Breast epithelium (tissue), 4 donors: ENCODE results near the gene PLS1. TPM values are rescaled to one million over a fixed set of nuclear protein-coding genes. Genes with fewer than 3 reads are reported as not detected.

Experiments used
- DNase-seq, 2 donors: peaks; one replicate each; pipeline ENCODE4 v3.0.0-alpha.2; 2019; ENCODE audit warnings: low spot score in 2 of 2
- H3K27ac ChIP-seq, 2 donors: fragments of 200-600 bp; sonication (generic) in 1 of 2; one replicate each; pipeline ENCODE4 v1.5.1; 2016 to 2019; ENCODE audit warnings: mild to moderate bottlenecking in 1 of 2
- H3K27me3 ChIP-seq, 2 donors: fragments of 200-600 bp; sonication (generic) in 1 of 2; one replicate each; pipeline versions ENCODE4 v1.5.1 to v1.6.0; 2017 to 2019; ENCODE audit warnings: control low read depth in 1 of 2, mild to moderate bottlenecking in 1 of 2
- H3K36me3 ChIP-seq: fragments of 200-600 bp; one replicate; pipeline ENCODE4 v1.5.1; 2019
- H3K4me1 ChIP-seq, 2 donors: fragments of 200-600 bp; sonication (generic); one replicate each; pipeline ENCODE4 v1.5.1; 2016 to 2019; ENCODE audit warnings: control low read depth in 1 of 2
- H3K4me3 ChIP-seq, 3 donors: fragments of 200-600 bp; sonication (generic); 1 replicate in 2 of 3; 2 replicates in 1 of 3; pipeline ENCODE4 v1.5.1; 2016 to 2019; ENCODE audit warnings: mild to moderate bottlenecking in 3 of 3, moderate library complexity in 2 of 3
- H3K9me3 ChIP-seq, 2 donors: fragments of 200-600 bp; sonication (generic) in 1 of 2; one replicate each; pipeline ENCODE4 v1.5.1; 2016 to 2019; ENCODE audit warnings: control low read depth in 1 of 2
- CTCF ChIP-seq, 3 donors: fragments of 450-650 bp; IDR thresholded peaks; one replicate each; pipeline ENCODE4 v1.5.1; 2016 to 2017; ENCODE audit warnings: antibody characterized with exemption in 3 of 3, mild to moderate bottlenecking in 3 of 3, moderate library complexity in 3 of 3
- POLR2A ChIP-seq: fragments of 450-650 bp; IDR thresholded peaks from one replicate; pipeline ENCODE4 v1.6.1; 2016; ENCODE audit warnings: antibody characterized with exemption, mild to moderate bottlenecking, moderate library complexity
- POLR2AphosphoS5 ChIP-seq, 3 donors: sonication (generic); formaldehyde crosslinking; IDR thresholded peaks; one replicate each; pipeline ENCODE4 v1.6.1; 2017; ENCODE audit warnings: antibody characterized with exemption in 3 of 3
- intact Hi-C: fragments of 100-400 bp; cut with DNase I; formaldehyde crosslinking; loops from one replicate; pipeline ENCODE4 v1.15.1; 2023; ENCODE audit warnings: low total_unique reads
- total RNA-seq, 3 donors: library from RNA; depleted of rRNA; stranded (reverse); fragments of >200 nt; gene quantifications; one replicate each; pipeline ENCODE4 v1.1.0, GENCODE V29; 2016

Gene PLS1
- total RNA-seq, 3 donors from 2014 or later, result 1.6 to 18.4 (median 15.7) TPM

GRCh38 chr3:142651711-142652110, 55.5 kb downstream of the PLS1 start:
- H3K4me3 ChIP-seq, result no peak overlapping the region
- H3K27ac ChIP-seq, result no peak overlapping the region
- no peak for DNase-seq
- H3K36me3 ChIP-seq, result no peaks in the 10 kb centered on the region
- no peaks in the 10 kb centered on the region for H3K27me3 ChIP-seq
- no peaks in the 10 kb centered on the region for H3K4me1 ChIP-seq
- no peak for TF ChIP-seq POLR2A
- no peak for TF ChIP-seq CTCF (IDR thresholded peaks at IDR 0.05)
- no peak for TF ChIP-seq POLR2AphosphoS5 (IDR thresholded peaks at IDR 0.05)
- intact Hi-C loops, result no loop called here
- H3K9me3 ChIP-seq, result no peaks in the 10 kb centered on the region

GRCh38 chr3:142652826-142653292, 56.7 kb downstream of the PLS1 start:
- H3K9me3 ChIP-seq, result no peaks in the 10 kb centered on the region
- TF ChIP-seq POLR2AphosphoS5 (IDR thresholded peaks at IDR 0.05) (no peak), CTCF (IDR thresholded peaks at IDR 0.05) (no peak), POLR2A (no peak)
- H3K27ac ChIP-seq, result no peak overlapping the region
- no peak for DNase-seq
- no peak overlapping the region for H3K4me3 ChIP-seq
- H3K27me3 ChIP-seq, result no peaks in the 10 kb centered on the region
- intact Hi-C loops, result no loop called here
- H3K4me1 ChIP-seq, result no peaks in the 10 kb centered on the region
- H3K36me3 ChIP-seq, result no peaks in the 10 kb centered on the region

GRCh38 chr3:142656575-142656974, 60.4 kb downstream of the PLS1 start:
- Histone ChIP-seq H3K36me3 (no peaks in the 10 kb centered on the region), H3K27ac (no peak overlapping the region), H3K27me3 (no peaks in the 10 kb centered on the region), H3K4me1 (no peaks in the 10 kb centered on the region), H3K4me3 (no peak overlapping the region), H3K9me3 (no peaks in the 10 kb centered on the region)
- intact Hi-C loops, result no loop called here
- no peak for DNase-seq
- TF ChIP-seq POLR2A (no peak), CTCF (IDR thresholded peaks at IDR 0.05) (no peak), POLR2AphosphoS5 (IDR thresholded peaks at IDR 0.05) (no peak)

GRCh38 chr3:142657033-142657432, 60.8 kb downstream of the PLS1 start:
- DNase-seq, result no peak
- Histone ChIP-seq H3K27me3 (no peaks in the 10 kb centered on the region), H3K36me3 (no peaks in the 10 kb centered on the region), H3K9me3 (no peaks in the 10 kb centered on the region), H3K4me3 (no peak overlapping the region), H3K4me1 (no peaks in the 10 kb centered on the region), H3K27ac (no peak overlapping the region)
- intact Hi-C loops, result no loop called here
- TF ChIP-seq POLR2A, result no peak
- TF ChIP-seq CTCF (IDR thresholded peaks at IDR 0.05), result no peak
- no peak for TF ChIP-seq POLR2AphosphoS5 (IDR thresholded peaks at IDR 0.05)

GRCh38 chr3:142660383-142660782, 64.2 kb downstream of the PLS1 start:
- Histone ChIP-seq H3K27ac (no peak overlapping the region), H3K4me1 (no peaks in the 10 kb centered on the region), H3K4me3 (no peak overlapping the region), H3K9me3 (no peaks in the 10 kb centered on the region), H3K27me3 (no peaks in the 10 kb centered on the region), H3K36me3 (no peaks in the 10 kb centered on the region)
- DNase-seq, result no peak
- TF ChIP-seq POLR2AphosphoS5 (IDR thresholded peaks at IDR 0.05) (no peak), CTCF (IDR thresholded peaks at IDR 0.05) (no peak), POLR2A (no peak)
- intact Hi-C loops, result no loop called here
